DND-41 (cell line): ENCODE measurements around the gene ALG8.

Experiments used
- ATAC-seq: fragments of 200-7000 bp; cut with Tn5 transposase; 3 replicates; pipeline ENCODE4 v1.9.1; 2021; ENCODE audit warnings: low read depth; ENCODE audit not compliant: insufficient read depth
- DNase-seq: peaks from one replicate; pipeline ENCODE4 v3.0.0-alpha.2; 2020
- H2AFZ ChIP-seq: 2 replicates; pipeline ENCODE4 v1.6.0; 2012; ENCODE audit warnings: low read depth, low read length
- H3K27ac ChIP-seq: 2 replicates; pipeline ENCODE4 v1.5.1; 2012; ENCODE audit warnings: low read length, inconsistent platforms
- H3K27me3 ChIP-seq: fragments of 200-600 bp; sonication (generic); 2 replicates; pipeline ENCODE4 v1.6.0; 2012; ENCODE audit warnings: low read length, mild to moderate bottlenecking, inconsistent platforms; ENCODE audit not compliant: insufficient read depth, poor library complexity
- H3K36me3 ChIP-seq: 2 replicates; pipeline ENCODE4 v1.5.1; 2012; ENCODE audit warnings: low read length, inconsistent platforms; ENCODE audit not compliant: insufficient read depth
- H3K4me1 ChIP-seq: 2 replicates; pipeline ENCODE4 v1.5.1; 2012; ENCODE audit warnings: mild to moderate bottlenecking, low read length; ENCODE audit not compliant: insufficient read depth
- H3K4me2 ChIP-seq: 2 replicates; pipeline ENCODE4 v1.6.0; 2012; ENCODE audit warnings: mild to moderate bottlenecking, moderate library complexity, low read length, inconsistent platforms; ENCODE audit not compliant: insufficient read depth
- H3K4me3 ChIP-seq, 2 experiments: fragments of 200-600 bp in 1 of 2; shearing (Covaris generic) in 1 of 2; 2 replicates each; pipeline ENCODE4 v1.5.1; 2012 to 2016; ENCODE audit warnings: inconsistent platforms in 2 of 2, low read length in 2 of 2, mild to moderate bottlenecking in 2 of 2, low read depth in 1 of 2, moderate library complexity in 1 of 2
- H3K79me2 ChIP-seq: 2 replicates; pipeline ENCODE4 v1.6.0; 2012; ENCODE audit warnings: low read length, inconsistent platforms; ENCODE audit not compliant: insufficient read depth
- H3K9ac ChIP-seq: 2 replicates; pipeline ENCODE4 v1.6.0; 2012; ENCODE audit warnings: low read depth, mild to moderate bottlenecking, inconsistent platforms, low read length, moderate library complexity
- H3K9me3 ChIP-seq: 2 replicates; pipeline ENCODE4 v1.5.1; 2012; ENCODE audit warnings: low read length, moderate library complexity, mild to moderate bottlenecking, inconsistent platforms; ENCODE audit not compliant: insufficient read depth, severe bottlenecking
- H4K20me1 ChIP-seq: 2 replicates; pipeline ENCODE4 v1.6.0; 2012; ENCODE audit warnings: low read length; ENCODE audit not compliant: insufficient read depth
- CTCF ChIP-seq: IDR thresholded peaks from 2 replicates; pipeline ENCODE4 v1.5.1; 2012; ENCODE audit warnings: borderline replicate concordance, low read length, moderate library complexity, mild to moderate bottlenecking; ENCODE audit not compliant: poor library complexity, severe bottlenecking; ENCODE audit errors: extremely low read depth
- EZH2 ChIP-seq: IDR thresholded peaks from 3 replicates; pipeline ENCODE4 v1.6.1; 2012; ENCODE audit warnings: borderline replicate concordance, low read depth, mild to moderate bottlenecking, moderate library complexity, low read length, inconsistent platforms; ENCODE audit not compliant: severe bottlenecking

The ALG8 gene

GRCh38 chr11:78150346-78150745 is 10.9 kb upstream of the ALG8 start:
- Histone ChIP-seq H3K9ac (no peak overlapping the region), H3K27ac (no peak overlapping the region), H3K4me1 (no peaks in the 10 kb centered on the region), H3K36me3 (no peaks in the 10 kb centered on the region), H3K9me3 (no peaks in the 10 kb centered on the region), H4K20me1 (no peaks in the 10 kb centered on the region), H3K4me2 (no peak overlapping the region), H3K79me2 (no peaks in the 10 kb centered on the region), H2AFZ (no peak overlapping the region), H3K4me3 (no peak overlapping the region), H3K27me3 (no peaks in the 10 kb centered on the region)
- TF ChIP-seq EZH2 (no peak), CTCF (no peak)
- no peak for ATAC-seq
- DNase-seq, result no peak

- Histone ChIP-seq H3K79me2 (no peaks in the 10 kb centered on the region), H3K4me3 (no peak overlapping the region), H3K9me3 (no peaks in the 10 kb centered on the region), H3K4me1 (no peaks in the 10 kb centered on the region), H3K27ac (no peak overlapping the region), H3K27me3 (no peaks in the 10 kb centered on the region), H2AFZ (no peak overlapping the region), H3K4me2 (no peak overlapping the region), H3K36me3 (no peaks in the 10 kb centered on the region), H3K9ac (no peak overlapping the region), H4K20me1 (no peaks in the 10 kb centered on the region)
- DNase-seq (no peak), ATAC-seq (peak; percentile 42; the same call in 1 of the 3 replicates)
- TF ChIP-seq CTCF (peak; percentile 50), EZH2 (no peak)
These were observed 10.2 kb upstream of the ALG8 start for GRCh38 chr11:78149646-78150045.

- TF ChIP-seq CTCF (no peak), EZH2 (no peak)
- Histone ChIP-seq H2AFZ (no peak overlapping the region), H3K4me3 (no peak overlapping the region), H3K27ac (no peak overlapping the region), H4K20me1 (no peaks in the 10 kb centered on the region), H3K36me3 (no peaks in the 10 kb centered on the region), H3K79me2 (no peaks in the 10 kb centered on the region), H3K9ac (no peak overlapping the region), H3K4me1 (no peaks in the 10 kb centered on the region), H3K9me3 (no peaks in the 10 kb centered on the region), H3K27me3 (no peaks in the 10 kb centered on the region), H3K4me2 (no peak overlapping the region)
- ATAC-seq (no peak), DNase-seq (no peak)
These were observed 8.4 kb upstream of the ALG8 start for GRCh38 chr11:78147807-78148206.

DNA sequence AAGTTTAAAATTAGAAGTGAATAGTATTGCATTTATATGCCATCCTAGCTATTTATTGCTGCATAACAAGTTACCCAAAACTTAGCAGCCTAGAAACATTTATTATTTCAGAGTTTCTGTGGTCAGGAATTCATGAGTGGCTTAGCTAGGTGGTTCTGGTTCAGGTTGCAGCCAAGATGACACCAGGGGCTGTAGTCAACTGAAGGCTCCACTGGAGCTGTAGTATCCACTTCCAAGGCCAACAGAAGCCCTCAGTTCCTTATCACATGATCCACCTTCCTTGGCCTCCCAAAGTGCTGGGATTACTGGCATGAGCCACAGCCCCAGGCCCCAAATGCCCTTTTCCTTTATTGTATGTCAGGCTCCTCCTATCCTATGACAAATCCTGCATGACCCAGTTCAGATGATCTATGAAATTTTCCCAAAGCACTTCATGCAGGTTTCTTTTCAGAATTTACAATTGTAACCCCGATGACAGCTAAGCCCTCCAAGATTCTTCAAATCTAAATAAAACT is 6.1 kb upstream of the ALG8 start:
- Histone ChIP-seq H2AFZ (no peak overlapping the region), H3K79me2 (peaks cover 8% of the 10 kb centered on the region), H3K4me1 (peaks cover 7% of the 10 kb centered on the region), H3K27me3 (no peaks in the 10 kb centered on the region), H3K4me2 (no peak overlapping the region), H3K9me3 (no peaks in the 10 kb centered on the region), H3K36me3 (peaks cover 4% of the 10 kb centered on the region; the same call in 1 of the 2 replicates), H3K9ac (no peak overlapping the region), H3K27ac (no peak overlapping the region), H3K4me3 (no peak overlapping the region), H4K20me1 (no peaks in the 10 kb centered on the region)
- DNase-seq (no peak), ATAC-seq (no peak)
- TF ChIP-seq CTCF, result no peak
- TF ChIP-seq EZH2, result no peak
